Fibroblast of lung (primary cell): ENCODE results near the gene ARMC10.

Experiments
- EZH2 ChIP-seq: IDR thresholded peaks from 2 replicates; pipeline ENCODE4 v1.5.1; 2012; ENCODE audit warnings: low read length, control low read depth, mild to moderate bottlenecking; ENCODE audit errors: missing control alignments
- TF ChIP-seq, protein P1 (sequence below), 2 donors: IDR thresholded peaks in 1 of 2; conservative IDR thresholded peaks in 1 of 2; 1 replicate in 1 of 2; 2 replicates in 1 of 2; pipeline ENCODE4 v1.5.1; 2011 to 2012; ENCODE audit warnings: low read length in 2 of 2, control low read depth in 1 of 2, inconsistent platforms in 1 of 2, low read depth in 1 of 2, mild to moderate bottlenecking in 1 of 2

DNA sequence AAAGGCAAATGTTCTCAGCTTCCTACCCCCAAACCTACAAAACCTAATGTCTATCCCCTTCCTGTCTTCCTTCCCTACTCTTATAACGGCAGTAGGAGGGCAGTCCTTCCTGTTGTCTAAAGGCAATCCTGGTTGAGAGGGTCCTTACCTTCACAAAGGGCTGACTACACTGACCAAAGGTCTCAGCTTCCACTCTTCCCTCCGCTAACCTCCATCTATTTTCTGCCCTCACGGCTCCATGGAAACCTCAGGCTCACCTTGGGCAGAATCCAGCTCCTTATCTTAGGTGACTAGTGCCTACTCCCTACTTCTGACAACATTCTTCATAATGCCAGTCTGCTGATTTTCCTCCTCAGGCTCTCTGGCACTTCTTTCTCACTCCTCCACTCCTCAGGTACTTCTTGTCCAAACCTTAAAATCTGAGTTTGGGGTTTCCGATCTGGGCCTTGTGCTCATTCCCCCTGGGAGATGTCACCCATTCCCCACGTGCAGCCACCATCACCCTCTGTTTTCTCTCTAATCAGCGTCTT lies 886 bp upstream of the ARMC10 start:
- TF ChIP-seq EZH2: no peak
- TF ChIP-seq, protein P1, sequence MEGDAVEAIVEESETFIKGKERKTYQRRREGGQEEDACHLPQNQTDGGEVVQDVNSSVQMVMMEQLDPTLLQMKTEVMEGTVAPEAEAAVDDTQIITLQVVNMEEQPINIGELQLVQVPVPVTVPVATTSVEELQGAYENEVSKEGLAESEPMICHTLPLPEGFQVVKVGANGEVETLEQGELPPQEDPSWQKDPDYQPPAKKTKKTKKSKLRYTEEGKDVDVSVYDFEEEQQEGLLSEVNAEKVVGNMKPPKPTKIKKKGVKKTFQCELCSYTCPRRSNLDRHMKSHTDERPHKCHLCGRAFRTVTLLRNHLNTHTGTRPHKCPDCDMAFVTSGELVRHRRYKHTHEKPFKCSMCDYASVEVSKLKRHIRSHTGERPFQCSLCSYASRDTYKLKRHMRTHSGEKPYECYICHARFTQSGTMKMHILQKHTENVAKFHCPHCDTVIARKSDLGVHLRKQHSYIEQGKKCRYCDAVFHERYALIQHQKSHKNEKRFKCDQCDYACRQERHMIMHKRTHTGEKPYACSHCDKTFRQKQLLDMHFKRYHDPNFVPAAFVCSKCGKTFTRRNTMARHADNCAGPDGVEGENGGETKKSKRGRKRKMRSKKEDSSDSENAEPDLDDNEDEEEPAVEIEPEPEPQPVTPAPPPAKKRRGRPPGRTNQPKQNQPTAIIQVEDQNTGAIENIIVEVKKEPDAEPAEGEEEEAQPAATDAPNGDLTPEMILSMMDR (conservative IDR thresholded peaks at IDR 0.05 in 1 of 2, IDR thresholded peaks at IDR 0.05 in 1 of 2; ENCODE audit: low read depth in 1 of 2, low read length in 2 of 2): no peak
